AG08396 (cell line): ENCODE data around the gene NCOA5.

ENCODE experiments used
- DNase-seq: peaks from one replicate; pipeline ENCODE4 v3.0.0; 2012; ENCODE audit warnings: low spot score, mixed read lengths

Gene NCOA5

GRCh38 chr20:46089417-46090388 is at the start of gene NCOA5:
Gene NCOA5 (minus strand): TSS chr20:46089962. CDS start chr20:46079424, 10,538 bp downstream.
- peak; percentile 98 for DNase-seq

DNA sequence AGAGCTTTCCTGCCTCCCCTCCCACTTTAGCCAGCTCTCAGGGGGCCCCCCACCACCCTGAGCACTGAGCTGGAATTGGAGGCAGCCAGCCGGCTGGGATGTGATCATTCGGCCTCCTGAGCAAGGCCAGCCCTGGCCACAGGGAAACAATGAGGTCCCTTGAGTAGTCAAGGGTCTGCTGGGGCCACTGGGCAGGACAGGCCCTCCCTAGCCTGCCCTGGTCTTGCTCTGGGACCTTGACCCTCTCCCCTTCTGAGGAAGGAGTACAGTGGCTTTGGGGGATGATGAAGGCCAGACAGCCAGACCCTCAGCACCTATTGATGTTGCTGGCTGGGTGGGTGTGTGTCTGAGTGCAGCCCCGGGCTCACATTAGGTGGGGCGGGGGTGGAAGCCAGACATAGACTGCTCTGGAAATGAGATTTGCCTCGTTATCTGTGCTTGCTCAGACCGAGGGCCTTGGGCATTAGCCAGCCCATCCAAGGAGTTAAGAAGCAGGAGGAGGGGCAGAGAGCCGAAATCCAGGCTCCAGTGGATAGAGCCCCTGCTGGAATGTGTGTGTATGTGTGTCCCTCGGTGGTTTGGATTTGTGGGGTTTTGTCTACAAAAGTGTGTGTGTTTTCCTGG is 49.6 kb upstream of the NCOA5 start:
- no peak for DNase-seq

- DNase-seq: no peak
Observed at GRCh38 chr20:46137816-46138215, 48.1 kb upstream of the NCOA5 start.

- DNase-seq: no peak
Observed at GRCh38 chr20:46135856-46136633, 46.3 kb upstream of the NCOA5 start.

DNA sequence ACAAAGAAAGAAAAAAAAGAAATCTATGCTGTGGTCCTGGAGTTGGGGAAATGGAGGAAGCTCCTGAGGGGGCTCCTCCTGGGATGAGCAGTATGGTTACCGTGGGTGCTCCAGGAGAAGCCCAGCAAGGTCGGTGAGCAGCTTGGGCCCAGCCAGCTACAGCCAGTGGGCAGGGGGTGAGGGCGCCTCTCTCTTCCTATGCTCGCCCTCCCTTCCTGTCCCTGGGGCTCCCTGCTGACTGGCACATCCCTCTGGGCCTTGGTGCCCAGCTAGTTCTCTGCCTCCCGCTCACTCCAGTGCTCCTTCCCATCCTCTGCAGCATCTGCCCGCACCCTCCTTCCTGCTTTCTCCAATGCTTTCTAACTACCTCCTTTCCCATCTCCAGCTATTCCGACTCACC is 45.0 kb upstream of the NCOA5 start:
- DNase-seq: no peak

- DNase-seq: no peak
Observed at GRCh38 chr20:46133886-46134654, 44.3 kb upstream of the NCOA5 start.

- peak; percentile 81 for DNase-seq
Observed at GRCh38 chr20:46132705-46133120, 43.0 kb upstream of the NCOA5 start.

DNA sequence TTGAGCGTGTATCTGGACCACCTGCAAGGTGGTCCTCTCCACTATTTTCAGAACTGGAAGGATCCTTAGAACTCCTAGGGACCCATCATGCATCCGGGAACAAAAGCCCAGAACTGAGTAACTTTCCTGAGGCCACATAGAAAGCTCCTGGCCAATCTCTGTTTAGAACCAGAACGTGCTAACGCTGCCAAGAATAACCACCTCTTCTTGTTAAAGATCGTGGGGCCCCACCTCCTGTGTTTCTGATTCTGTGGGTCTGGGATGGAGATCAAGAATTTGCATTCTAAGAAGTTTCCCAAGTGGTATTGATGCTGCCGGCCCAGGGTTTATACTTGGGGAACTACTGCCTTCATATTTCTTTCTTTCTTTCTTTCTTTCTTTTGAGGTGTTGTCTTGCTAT is 41.6 kb upstream of the NCOA5 start:
- no peak for DNase-seq

GRCh38 chr20:46130534-46130933 is 40.8 kb upstream of the NCOA5 start:
- no peak for DNase-seq

DNA sequence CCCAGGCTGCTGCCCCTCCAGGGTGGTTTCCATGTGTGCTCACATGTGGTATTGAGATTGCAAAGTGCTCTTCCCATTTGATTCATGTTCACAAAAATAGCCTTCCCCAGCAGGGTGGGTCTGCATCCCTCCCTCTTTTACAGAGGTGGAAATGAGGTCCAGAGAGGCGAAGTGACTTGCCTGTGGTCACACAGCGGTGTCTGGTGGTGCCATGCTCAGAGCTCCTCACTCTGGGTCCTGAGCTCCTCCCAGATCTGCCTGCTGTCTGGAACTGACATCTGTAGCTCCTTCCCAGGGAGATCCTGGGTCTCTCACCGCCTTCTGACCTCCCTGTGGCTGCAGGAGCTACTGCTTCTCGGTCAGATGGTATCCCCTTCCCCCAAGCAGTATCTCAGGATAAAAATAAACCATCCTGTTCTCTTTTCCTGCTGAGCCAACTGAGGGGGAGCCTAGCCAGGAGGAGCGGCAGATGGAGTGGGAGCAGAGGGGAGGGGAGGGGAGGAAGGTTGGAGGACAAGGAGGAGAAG is 40.3 kb upstream of the NCOA5 start:
- no peak for DNase-seq

DNA sequence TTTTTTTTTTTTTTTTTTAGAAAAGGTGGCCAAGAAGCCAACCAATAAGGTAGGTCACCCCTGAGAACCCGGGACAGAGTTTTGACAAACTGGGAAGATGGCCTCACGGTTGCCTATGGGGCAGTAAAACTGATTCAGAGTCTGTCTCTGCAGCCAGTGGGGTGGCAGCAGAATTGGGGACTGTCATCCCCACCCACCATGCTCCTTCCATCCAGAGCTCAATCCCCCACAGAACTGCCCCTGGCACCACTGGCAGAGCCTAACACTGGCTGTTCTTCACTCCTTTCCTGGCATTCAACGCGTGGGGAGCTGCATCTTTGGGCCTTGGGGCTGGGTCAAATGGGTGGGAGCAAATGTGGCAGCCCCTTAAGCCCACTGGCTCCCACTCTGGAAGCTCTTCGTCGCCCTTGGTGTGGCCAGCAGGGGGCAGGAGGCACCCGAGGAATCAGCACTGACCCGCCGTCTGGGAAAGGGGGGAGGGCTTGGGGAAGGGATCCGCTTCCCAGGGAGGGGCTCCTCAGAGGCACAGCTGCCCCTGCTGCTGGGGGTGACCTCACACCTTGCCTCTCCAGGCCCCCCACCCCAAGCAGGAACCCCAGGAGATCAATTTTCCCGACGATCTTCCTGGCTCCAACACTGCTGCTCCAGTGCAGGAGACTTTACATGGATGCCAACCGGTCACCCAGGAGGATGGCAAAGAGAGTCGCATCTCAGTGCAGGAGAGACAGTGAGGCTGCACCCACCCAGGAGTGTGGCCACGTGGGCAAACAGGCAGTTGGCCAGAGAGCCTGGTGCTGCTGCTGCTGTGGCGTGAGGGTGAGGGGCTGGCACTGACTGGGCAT is 38.8 kb upstream of the NCOA5 start:
- DNase-seq: peak; percentile 47

- DNase-seq: no peak
Observed at GRCh38 chr20:46127396-46128010, 37.7 kb upstream of the NCOA5 start.

DNA sequence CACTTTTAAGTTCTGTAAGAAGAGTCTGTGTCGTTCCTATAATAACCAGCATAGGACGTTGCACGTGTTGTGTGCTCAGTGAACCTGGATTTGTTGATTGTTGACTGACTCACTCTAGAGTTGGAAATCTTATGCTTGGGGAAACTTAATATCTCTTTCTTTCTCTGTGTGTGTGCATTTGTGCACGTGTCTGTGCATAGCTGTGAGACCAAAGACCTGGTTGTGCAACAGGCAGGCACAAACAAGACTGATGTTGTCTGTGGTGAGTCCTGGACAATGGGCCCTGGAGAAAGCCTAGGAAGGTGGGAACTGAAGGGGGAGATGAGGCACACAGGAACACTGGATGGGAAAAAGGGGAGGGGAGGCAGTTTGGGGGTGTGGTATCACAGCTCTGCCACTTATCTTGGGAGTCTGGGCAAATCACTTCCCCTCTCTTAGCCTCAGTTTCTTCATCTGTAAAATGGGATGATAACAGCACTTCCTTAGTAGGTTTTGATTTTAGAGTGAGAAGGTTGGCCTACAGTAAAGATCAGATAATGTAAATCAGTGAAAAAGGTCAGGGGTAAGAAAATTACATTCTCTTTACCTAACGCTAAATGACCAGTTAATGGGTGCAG is 36.8 kb upstream of the NCOA5 start:
- DNase-seq: no peak

GRCh38 chr20:46123482-46124245 is 33.9 kb upstream of the NCOA5 start:
- no peak for DNase-seq

GRCh38 chr20:46122516-46123481 is 33.0 kb upstream of the NCOA5 start:
- DNase-seq: no peak

DNA sequence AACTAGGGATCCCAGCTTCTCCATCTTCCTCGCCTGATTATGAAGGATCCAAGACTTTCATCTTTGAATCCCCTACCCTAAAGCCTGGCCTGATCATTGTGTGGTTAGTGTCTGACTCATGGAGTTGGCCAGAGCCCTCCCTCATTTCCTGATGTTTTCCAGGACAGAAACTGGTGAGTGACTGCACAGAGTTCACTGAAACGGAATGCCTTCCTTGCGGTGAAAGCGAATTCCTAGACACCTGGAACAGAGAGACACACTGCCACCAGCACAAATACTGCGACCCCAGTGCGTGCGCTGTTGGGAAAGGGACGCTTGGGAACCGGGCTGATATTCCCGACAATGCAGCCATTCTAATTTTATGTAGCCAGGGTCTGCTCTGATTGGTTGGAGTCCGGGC is 32.3 kb upstream of the NCOA5 start:
- DNase-seq: peak; percentile 56

DNA sequence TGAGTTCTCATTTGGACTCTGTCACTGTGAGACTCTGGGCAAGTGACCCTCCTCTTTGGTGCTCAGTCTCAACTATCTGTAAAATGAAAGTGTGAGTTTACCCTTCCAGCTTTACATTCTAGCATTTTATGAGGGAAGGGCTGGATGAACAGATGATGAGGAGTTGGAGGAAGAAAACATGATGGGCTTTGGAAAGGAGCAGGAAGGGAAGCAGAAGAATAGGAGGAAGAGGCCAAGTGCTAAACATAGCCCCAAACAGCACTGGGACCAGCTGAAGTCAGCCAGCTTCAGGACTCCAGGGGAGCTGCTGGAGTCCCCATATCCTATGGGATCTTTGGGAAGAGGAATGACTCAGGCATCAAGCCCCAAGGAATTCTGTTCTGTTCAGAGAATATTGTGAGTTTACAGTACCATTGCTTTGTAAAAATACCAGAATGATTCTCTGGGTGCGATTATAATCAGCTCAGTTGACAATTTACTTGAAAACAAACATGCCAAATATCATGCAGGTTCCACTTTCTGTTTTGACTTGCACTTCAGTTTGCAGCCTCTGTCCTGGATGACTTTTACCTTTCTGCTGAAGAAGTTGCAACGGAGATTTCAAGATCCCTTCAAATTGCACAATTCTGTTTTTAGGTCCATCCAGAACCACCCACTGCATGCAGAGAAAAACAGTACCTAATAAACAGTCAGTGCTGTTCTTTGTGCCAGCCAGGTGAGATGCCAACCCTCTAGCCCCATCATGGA is 31.6 kb upstream of the NCOA5 start:
- DNase-seq: no peak
